GM18499 (cell line): ENCODE data around the gene HMX1.

Source experiments
- ATAC-seq: cut with Tn5 transposase; IDR thresholded peaks from one replicate; pipeline ENCODE4 v1.9.1; 2021; ENCODE audit warnings: moderate number of reproducible peaks; ENCODE audit not compliant: insufficient read depth, unreplicated experiment

The HMX1 gene

DNA sequence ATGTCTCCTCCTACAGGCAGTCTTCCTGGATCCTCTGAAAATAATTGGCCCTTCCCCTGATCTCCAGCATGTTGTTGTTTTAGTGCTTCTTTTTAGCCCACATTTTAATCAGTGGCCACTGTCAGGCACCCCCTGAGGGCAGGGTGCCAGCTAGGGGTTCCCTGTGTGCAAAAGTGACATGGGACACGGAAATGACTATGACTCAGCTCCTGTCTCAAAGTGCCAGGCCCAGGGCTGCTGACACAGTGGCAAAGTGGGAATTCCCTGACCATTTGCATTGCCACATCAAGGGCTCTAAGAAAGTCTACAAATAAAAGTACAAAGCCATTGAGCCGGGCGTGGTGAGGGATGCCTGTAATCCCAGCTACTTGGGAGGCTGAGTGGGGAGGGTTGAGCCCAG, 24.8 kb downstream of the HMX1 start:
- ATAC-seq, result no peak

GRCh38 chr4:8846046-8846720, 25.5 kb downstream of the HMX1 start:
- ATAC-seq, result no peak

- ATAC-seq, result no peak
These were observed 26.5 kb downstream of the HMX1 start for GRCh38 chr4:8844976-8845690.

- ATAC-seq, result no peak
These were observed 28.0 kb downstream of the HMX1 start for GRCh38 chr4:8843597-8843996.

DNA sequence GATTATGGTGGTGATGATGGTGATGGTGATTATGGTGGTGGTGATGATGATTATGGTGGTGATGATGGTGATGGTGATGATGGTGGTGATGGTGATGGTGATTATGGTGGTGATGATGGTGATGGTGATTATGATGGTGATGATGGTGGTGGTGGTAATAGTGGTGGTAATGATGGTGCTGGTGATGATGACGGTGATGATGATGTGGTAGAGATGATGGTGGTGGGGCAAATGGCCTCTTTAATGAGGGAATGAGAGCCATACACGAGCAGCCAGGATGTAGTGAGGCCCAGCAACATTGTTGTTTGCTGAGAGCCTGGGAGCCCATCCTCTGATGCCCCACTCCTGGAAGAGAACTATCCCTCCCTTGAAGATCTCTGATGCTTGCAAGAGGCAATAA, 29.0 kb downstream of the HMX1 start:
- no peak for ATAC-seq

- ATAC-seq, result no peak
These were observed 29.9 kb downstream of the HMX1 start for GRCh38 chr4:8841678-8842268.

GRCh38 chr4:8840816-8841455, 30.7 kb downstream of the HMX1 start:
- no peak for ATAC-seq

DNA sequence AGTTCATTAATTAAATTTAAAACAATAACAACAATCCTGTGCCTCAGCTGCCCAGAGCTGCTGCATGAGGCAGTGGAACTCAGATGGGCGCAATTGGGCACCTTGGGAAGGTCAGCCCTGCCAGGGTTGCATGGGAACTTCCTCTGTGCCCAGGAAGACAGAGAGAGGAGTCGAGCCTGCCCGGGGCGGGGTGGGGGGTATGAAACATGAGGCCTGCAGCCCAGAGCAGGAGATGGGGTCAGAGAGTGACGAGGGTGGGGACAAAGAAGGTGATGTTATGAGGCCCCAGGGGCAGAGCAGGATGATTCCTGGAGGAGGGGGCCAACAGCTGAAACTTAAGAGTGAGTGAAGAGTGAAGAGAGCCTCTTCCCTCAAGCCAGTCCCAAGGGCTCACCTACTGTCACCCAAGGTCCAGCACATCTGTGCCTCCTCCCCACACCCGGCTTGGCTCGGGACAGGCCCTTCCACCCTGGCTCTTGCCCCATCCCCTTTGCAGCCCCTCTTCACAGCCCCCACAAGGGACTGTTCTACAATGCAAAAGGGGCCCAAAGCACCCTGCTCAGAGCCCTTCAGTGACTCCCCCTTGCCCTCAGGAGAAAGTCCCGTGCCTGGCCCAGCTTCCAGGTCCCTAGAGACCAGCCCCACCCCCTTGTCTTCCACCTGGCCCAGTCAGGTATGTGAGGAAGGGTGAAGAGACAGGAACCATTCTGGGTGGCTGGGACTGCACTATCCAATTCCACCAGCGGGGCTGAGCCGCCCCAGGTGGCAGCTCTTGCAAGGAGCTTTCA, 31.4 kb downstream of the HMX1 start:
- no peak for ATAC-seq

GRCh38 chr4:8838961-8839431, 32.6 kb downstream of the HMX1 start:
- no peak for ATAC-seq

DNA sequence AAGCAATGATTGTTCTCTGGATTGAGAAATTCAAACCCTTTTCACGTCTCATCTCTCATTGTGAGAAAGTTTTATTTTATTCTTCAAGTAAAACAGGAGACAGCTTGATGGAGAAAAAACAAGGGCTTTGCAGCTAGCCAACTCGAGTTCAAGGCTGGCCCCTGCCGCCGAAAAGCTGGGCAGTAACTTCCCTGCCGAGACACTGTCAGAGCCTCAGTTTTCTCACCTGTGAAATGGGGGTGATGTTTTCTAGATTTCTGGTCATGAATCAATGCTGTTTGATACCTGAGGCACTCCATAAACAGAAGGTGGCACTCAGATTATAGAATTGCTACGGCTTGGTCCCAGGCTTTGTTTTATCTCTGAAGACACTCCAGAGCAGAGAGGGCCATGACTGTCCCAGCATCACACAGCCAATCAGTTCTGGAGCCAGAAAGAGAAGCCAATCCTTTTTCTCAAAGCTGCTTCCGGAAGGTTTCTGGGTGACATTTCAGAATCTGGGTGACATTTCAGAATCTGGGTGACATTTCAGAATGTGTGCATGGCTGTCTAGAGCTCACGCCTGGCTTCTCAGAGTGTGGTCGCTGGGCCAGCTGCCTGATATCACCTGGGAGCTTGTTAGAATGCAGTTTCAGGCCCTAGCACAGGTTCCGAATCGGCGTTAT, 33.2 kb downstream of the HMX1 start:
- no peak for ATAC-seq

DNA sequence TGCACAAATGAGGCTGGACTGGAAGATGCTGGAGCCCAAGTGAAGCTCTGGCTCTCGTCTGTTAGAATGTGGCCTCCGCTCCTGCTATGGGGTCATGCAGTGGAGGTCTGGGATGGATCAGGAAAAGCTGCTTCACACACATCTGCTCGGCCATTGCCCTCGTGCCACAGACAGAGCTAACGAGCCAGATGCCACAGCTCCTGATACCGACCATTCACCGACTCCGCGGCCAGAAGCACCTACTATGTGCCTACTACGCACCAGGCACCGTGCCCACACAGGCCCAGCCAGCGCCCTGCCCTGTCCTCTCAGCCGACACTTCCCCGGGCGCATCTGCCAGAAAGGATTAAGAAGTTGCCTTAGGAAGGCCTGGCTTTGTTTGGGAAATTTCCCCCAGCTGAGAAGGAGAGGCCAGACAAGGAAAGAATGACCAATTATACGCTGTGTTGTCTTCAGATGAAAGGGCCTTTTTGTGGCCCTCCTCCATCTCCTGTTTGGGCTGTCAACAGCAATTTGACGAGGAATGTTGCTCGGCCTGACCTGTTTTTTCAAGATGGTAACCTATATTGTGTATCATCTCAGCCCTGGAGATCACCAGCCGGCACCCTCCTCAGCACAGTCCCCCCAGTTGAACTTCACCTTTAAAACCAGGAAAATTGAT, 34.3 kb downstream of the HMX1 start:
- no peak for ATAC-seq

- ATAC-seq, result no peak
These were observed 34.9 kb downstream of the HMX1 start for GRCh38 chr4:8836664-8837171.

DNA sequence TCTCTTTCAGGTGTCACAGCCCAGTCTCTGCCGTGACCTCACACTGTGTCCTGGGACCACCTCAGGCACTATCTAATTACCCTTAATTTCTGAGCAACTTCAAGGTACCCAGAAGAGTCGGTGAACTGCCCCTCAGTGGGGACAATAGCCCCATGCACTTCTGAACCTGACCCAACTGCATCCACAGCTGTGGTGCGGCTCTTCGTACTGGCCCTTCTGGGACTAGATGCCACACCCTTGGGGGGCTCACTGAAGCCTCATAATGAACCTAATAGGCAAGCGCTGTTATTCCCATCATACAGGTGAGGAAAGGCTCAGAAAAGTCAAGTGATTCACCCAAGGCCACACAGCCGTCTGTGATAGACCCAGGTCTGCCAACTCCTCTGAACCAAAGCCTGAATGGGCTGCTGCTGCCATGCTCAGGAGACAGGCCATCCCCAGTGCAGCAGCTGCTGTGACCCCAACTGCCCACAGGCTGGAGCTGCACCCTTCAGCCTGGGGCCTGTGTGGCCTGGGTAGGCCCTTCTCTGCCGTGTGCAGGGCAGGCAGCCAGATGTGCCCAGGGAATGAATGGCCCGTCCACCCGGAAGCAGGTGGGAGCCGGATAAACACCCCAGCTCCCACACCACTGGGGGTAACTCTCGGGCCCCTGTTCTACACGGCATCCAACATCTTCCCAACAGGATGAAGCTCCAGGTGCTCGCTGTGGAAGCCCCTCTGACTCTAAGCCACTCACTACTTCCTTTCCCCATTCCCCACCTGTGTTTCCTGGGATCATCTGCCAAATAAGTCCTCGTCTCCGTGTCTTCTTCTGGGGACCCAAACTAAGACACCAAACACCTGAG, 35.9 kb downstream of the HMX1 start:
- ATAC-seq, result no peak

DNA sequence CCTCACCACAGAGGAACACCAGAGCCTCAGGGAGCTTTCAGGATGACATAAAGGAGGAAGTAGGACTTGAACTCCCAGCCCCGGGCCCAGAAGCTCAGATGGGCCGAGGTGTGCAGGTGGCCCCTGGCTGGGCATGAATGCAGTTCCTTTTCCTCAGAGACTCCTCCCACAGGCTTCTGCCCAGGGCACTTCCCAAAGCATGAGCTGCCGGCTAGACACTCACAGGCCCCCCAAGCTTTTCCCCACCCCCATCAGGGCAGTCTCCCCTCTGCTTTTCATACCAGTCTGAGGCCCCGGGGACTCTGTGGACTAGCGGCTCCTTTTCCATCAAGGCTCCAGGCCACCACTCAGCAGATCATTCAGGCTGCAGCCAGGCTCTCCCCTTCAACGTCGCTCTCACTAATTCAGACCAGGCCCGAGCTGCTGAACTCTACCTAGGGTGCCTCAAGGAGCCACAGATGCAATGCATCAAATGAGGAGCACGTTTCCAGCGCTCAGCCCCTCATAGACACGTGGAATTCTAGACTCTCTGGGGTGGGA, 36.9 kb downstream of the HMX1 start:
- no peak for ATAC-seq

DNA sequence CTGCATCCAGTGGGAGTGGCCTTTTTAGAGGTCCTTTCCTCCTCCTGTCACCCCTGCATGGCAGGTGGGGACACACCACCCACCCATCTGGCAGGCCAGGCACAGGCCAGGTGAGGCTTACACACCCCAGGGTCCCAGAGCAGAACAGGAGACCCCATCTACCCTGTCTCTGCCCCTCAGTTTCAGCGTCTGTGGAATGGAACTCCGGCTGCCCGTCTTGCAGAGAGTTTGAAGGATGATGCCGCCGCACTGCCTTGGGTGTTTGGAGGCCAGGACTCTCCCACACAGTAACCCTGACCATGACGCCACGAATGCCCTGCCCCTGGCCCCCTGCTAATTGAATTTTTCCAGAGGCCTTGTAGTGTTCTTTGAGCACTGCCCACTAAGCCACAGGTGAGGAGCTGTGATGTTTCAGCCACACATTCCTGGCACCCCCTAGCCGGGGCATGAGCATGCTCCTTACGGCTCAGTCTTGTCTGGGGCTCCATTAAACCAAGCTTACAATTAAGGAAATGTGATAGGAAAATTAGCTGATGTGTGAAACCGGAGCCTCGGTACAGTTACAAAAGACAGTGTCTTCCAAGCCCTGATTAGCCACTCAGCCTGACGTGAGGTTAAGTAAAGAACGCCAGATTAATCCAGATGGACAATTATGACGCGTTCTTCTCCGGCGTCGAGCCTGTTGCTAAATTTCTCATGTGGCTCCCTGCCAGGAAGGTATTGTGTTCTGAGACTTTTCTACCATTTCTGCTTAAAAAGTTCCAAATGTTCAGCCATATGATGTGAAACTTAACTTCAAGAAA, 39.3 kb downstream of the HMX1 start:
- ATAC-seq, result no peak

- ATAC-seq, result no peak
These were observed 40.2 kb downstream of the HMX1 start for GRCh38 chr4:8831221-8832112.
